Smooth muscle cell (in vitro differentiated cells): ENCODE results near the gene SCGB1D1. TPM values are rescaled to one million over a fixed set of nuclear protein-coding genes. Genes with fewer than 3 reads are reported as not detected.

Experiments
- DNase-seq: peaks from one replicate; lab custom pipeline; 2025; ENCODE audit not compliant: unreplicated experiment; lab: John Stamatoyannopoulos, UW
- H2AFZ ChIP-seq: fragments of 200-600 bp; sonication (generic); 2 replicates; pipeline ENCODE4 v1.6.0; 2016; ENCODE audit warnings: antibody characterized with exemption, low read depth, mild to moderate bottlenecking
- H3F3A ChIP-seq: fragments of 200-600 bp; sonication (generic); 2 replicates; pipeline ENCODE4 v1.6.0; 2017; ENCODE audit warnings: antibody characterized with exemption, low read depth
- H3K27ac ChIP-seq: fragments of 200-600 bp; sonication (generic); 2 replicates; pipeline ENCODE4 v1.5.1; 2016; ENCODE audit warnings: low read depth, mild to moderate bottlenecking
- H3K27me3 ChIP-seq: fragments of 200-600 bp; sonication (generic); 2 replicates; pipeline ENCODE4 v1.6.1; 2016; ENCODE audit warnings: low read depth, mild to moderate bottlenecking
- H3K36me3 ChIP-seq: fragments of 200-600 bp; sonication (generic); 2 replicates; pipeline ENCODE4 v1.5.1; 2016; ENCODE audit warnings: low read depth
- H3K4me1 ChIP-seq: fragments of 200-600 bp; sonication (generic); 2 replicates; pipeline ENCODE4 v1.5.1; 2016; ENCODE audit warnings: low read depth
- H3K4me2 ChIP-seq: fragments of 200-600 bp; sonication (generic); 2 replicates; pipeline ENCODE4 v1.6.0; 2016; ENCODE audit warnings: mild to moderate bottlenecking
- H3K4me3 ChIP-seq: fragments of 200-600 bp; sonication (generic); 2 replicates; pipeline ENCODE4 v1.5.1; 2016; ENCODE audit warnings: mild to moderate bottlenecking
- H3K79me2 ChIP-seq: fragments of 200-600 bp; sonication (generic); 2 replicates; pipeline ENCODE4 v1.6.0; 2016; ENCODE audit warnings: low read depth, mild to moderate bottlenecking
- H3K9ac ChIP-seq: fragments of 200-600 bp; sonication (generic); 2 replicates; pipeline ENCODE4 v1.6.0; 2016; ENCODE audit warnings: low read depth
- H3K9me3 ChIP-seq: fragments of 200-600 bp; sonication (generic); replicated peaks from 2 replicates; pipeline ENCODE4 v1.5.1; 2016; ENCODE audit warnings: low read depth
- H4K20me1 ChIP-seq: fragments of 200-600 bp; sonication (generic); 2 replicates; pipeline ENCODE4 v1.6.0; 2016; ENCODE audit warnings: low read depth
- CTCF ChIP-seq: fragments of 200-600 bp; sonication (generic); IDR thresholded peaks from 2 replicates; pipeline ENCODE4 v1.5.1; 2017; ENCODE audit warnings: borderline replicate concordance, mild to moderate bottlenecking, antibody characterized with exemption; ENCODE audit not compliant: insufficient read depth, poor library complexity, severe bottlenecking
- WGBS: methylation state at CpG from one replicate; pipeline ENCODE4 v1.1.7; 2016; ENCODE audit warnings: low lambda C conversion rate; 5-methylcytosine and 5-hydroxymethylcytosine counted together
- polyA plus RNA-seq: library from polyadenylated mRNA; unstranded; fragments of >200 nt; fragmentation: Nextera tagmentation; extraction: Ambion mirVana; gene quantifications from 2 replicates; pipeline ENCODE4 v1.2.1, GENCODE V29; 2016
- total RNA-seq: library from RNA; depleted of rRNA; stranded (reverse); fragments of >200 nt; gene quantifications from 2 replicates; pipeline ENCODE4 v1.2.3, GENCODE V29; 2014

Gene SCGB1D1
- total and polyA plus RNA-seq, 2 experiments from 2014 or later, result not detected

GRCh38 chr11:62151737-62152102, 38.3 kb upstream of the SCGB1D1 start:
- Histone ChIP-seq H3K4me1 (no peaks in the 10 kb centered on the region), H3K4me2 (no peak overlapping the region), H3F3A (no peaks in the 10 kb centered on the region), H3K79me2 (no peaks in the 10 kb centered on the region), H3K9ac (no peak overlapping the region), H3K4me3 (no peak overlapping the region), H4K20me1 (no peaks in the 10 kb centered on the region), H3K27ac (no peak overlapping the region), H3K27me3 (no peaks in the 10 kb centered on the region), H3K9me3 (no peaks in the 10 kb centered on the region), H3K36me3 (no peaks in the 10 kb centered on the region), H2AFZ (no peak overlapping the region)
- DNase-seq, result no peak
- TF ChIP-seq CTCF, result no peak
- 97% methylated on average over 9 of the region's 9 CpGs for WGBS

- Histone ChIP-seq H3K9ac (no peak overlapping the region), H3K4me3 (no peak overlapping the region), H3K9me3 (no peaks in the 10 kb centered on the region), H2AFZ (no peak overlapping the region), H3K27ac (no peak overlapping the region), H3K36me3 (no peaks in the 10 kb centered on the region), H3K27me3 (no peaks in the 10 kb centered on the region), H3K79me2 (no peaks in the 10 kb centered on the region), H3F3A (no peaks in the 10 kb centered on the region), H3K4me2 (no peak overlapping the region), H3K4me1 (no peaks in the 10 kb centered on the region), H4K20me1 (no peaks in the 10 kb centered on the region)
- WGBS, result 98% methylated on average over 14 of the region's 14 CpGs
- DNase-seq, result no peak
- TF ChIP-seq CTCF, result no peak
These were observed 37.5 kb upstream of the SCGB1D1 start for GRCh38 chr11:62152245-62153086.

- H3K27me3 ChIP-seq, result no peaks in the 10 kb centered on the region
- H3K27ac ChIP-seq, result no peak overlapping the region
- H3K79me2 ChIP-seq, result no peaks in the 10 kb centered on the region
- no peak overlapping the region for H3K4me2 ChIP-seq
- no peak overlapping the region for H3K4me3 ChIP-seq
- no peaks in the 10 kb centered on the region for H3K36me3 ChIP-seq
- H3K4me1 ChIP-seq, result no peaks in the 10 kb centered on the region
- H3K9ac ChIP-seq, result no peak overlapping the region
- no peak overlapping the region for H2AFZ ChIP-seq
- no peak for DNase-seq
- 100% methylated on average over 2 of the region's 2 CpGs for WGBS
- TF ChIP-seq CTCF, result no peak
- H3K9me3 ChIP-seq, result no peaks in the 10 kb centered on the region
- H4K20me1 ChIP-seq, result no peaks in the 10 kb centered on the region
- H3F3A ChIP-seq, result no peaks in the 10 kb centered on the region
These were observed 37.0 kb upstream of the SCGB1D1 start for GRCh38 chr11:62153087-62153395.

- Histone ChIP-seq H3F3A (no peaks in the 10 kb centered on the region), H2AFZ (no peak overlapping the region), H3K36me3 (no peaks in the 10 kb centered on the region), H3K9ac (no peak overlapping the region), H3K79me2 (no peaks in the 10 kb centered on the region), H3K9me3 (no peaks in the 10 kb centered on the region), H3K27me3 (no peaks in the 10 kb centered on the region), H3K4me2 (no peak overlapping the region), H3K4me1 (no peaks in the 10 kb centered on the region), H3K27ac (no peak overlapping the region), H4K20me1 (no peaks in the 10 kb centered on the region), H3K4me3 (no peak overlapping the region)
- TF ChIP-seq CTCF, result no peak
- 83% methylated on average over 3 of the region's 3 CpGs for WGBS
- DNase-seq, result no peak
These were observed 36.4 kb upstream of the SCGB1D1 start for GRCh38 chr11:62153617-62154016.
